ENCODE data around the gene COL5A2. TPM values are rescaled to one million over a fixed set of nuclear protein-coding genes. Genes with fewer than 3 reads are reported as not detected.

COL5A2 gene
- total and polyA plus RNA-seq, 10 of the 15 experiments (the other 5 are each of a cell fraction or from before 2014, with no cell fraction given) = 0.04 to 0.85 (median 0.39) TPM

DNA sequence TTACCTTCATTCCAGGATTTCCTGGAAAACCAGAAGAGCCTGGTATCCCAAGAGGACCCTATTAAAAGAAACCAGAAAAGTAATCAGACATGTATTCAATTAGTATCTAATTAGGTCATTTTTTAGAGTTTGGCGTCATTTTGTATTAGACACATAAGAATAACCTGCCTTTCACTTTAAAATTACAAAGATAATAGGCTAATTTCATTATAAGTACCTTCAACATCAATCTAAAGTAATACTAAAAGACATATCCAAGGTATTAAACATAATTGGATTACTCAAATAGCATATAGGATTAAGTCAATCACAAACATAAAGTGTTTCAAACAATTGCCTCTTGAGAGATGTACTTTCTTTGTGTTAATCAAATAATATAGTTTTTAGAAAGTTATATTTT lies 107.5 kb downstream of the COL5A2 start (continued):
- TF ChIP-seq, protein P1, sequence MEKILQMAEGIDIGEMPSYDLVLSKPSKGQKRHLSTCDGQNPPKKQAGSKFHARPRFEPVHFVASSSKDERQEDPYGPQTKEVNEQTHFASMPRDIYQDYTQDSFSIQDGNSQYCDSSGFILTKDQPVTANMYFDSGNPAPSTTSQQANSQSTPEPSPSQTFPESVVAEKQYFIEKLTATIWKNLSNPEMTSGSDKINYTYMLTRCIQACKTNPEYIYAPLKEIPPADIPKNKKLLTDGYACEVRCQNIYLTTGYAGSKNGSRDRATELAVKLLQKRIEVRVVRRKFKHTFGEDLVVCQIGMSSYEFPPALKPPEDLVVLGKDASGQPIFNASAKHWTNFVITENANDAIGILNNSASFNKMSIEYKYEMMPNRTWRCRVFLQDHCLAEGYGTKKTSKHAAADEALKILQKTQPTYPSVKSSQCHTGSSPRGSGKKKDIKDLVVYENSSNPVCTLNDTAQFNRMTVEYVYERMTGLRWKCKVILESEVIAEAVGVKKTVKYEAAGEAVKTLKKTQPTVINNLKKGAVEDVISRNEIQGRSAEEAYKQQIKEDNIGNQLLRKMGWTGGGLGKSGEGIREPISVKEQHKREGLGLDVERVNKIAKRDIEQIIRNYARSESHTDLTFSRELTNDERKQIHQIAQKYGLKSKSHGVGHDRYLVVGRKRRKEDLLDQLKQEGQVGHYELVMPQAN (conservative IDR thresholded peaks at IDR 0.05) = no peak
- TF ChIP-seq, protein P2, sequence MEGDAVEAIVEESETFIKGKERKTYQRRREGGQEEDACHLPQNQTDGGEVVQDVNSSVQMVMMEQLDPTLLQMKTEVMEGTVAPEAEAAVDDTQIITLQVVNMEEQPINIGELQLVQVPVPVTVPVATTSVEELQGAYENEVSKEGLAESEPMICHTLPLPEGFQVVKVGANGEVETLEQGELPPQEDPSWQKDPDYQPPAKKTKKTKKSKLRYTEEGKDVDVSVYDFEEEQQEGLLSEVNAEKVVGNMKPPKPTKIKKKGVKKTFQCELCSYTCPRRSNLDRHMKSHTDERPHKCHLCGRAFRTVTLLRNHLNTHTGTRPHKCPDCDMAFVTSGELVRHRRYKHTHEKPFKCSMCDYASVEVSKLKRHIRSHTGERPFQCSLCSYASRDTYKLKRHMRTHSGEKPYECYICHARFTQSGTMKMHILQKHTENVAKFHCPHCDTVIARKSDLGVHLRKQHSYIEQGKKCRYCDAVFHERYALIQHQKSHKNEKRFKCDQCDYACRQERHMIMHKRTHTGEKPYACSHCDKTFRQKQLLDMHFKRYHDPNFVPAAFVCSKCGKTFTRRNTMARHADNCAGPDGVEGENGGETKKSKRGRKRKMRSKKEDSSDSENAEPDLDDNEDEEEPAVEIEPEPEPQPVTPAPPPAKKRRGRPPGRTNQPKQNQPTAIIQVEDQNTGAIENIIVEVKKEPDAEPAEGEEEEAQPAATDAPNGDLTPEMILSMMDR (IDR thresholded peaks at IDR 0.05 in 2 of 3, conservative IDR thresholded peaks at IDR 0.05 in 1 of 3; ENCODE audit: control insufficient read depth in 2 of 3, extremely low read depth in 1 of 3, insufficient read depth in 1 of 3, low read depth in 3 of 3, low read length in 3 of 3) = no peak
- TF ChIP-seq CHD2 (IDR thresholded peaks at IDR 0.05; ENCODE audit: borderline replicate concordance, low read depth, low read length) (no peak), ESRRA (IDR thresholded peaks at IDR 0.05; ENCODE audit: low read length) (no peak)
- TF ChIP-seq, protein P3, sequence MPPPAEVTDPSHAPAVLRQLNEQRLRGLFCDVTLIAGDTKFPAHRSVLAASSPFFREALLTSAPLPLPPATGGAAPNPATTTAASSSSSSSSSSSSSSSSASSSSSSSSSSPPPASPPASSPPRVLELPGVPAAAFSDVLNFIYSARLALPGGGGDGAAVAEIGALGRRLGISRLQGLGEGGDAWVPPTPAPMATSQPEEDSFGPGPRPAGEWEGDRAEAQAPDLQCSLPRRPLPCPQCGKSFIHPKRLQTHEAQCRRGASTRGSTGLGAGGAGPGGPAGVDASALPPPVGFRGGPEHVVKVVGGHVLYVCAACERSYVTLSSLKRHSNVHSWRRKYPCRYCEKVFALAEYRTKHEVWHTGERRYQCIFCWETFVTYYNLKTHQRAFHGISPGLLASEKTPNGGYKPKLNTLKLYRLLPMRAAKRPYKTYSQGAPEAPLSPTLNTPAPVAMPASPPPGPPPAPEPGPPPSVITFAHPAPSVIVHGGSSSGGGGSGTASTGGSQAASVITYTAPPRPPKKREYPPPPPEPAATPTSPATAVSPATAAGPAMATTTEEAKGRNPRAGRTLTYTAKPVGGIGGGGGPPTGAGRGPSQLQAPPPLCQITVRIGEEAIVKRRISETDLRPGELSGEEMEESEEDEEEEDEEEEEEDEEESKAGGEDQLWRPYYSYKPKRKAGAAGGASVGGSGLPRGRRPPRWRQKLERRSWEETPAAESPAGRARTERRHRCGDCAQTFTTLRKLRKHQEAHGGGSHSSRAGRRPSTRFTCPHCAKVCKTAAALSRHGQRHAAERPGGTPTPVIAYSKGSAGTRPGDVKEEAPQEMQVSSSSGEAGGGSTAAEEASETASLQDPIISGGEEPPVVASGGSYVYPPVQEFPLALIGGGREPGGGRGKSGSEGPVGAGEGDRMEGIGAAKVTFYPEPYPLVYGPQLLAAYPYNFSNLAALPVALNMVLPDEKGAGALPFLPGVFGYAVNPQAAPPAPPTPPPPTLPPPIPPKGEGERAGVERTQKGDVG (CRISPR knock-in tag; IDR thresholded peaks at IDR 0.05) = no peak

Data from GM12878 (cell line).